AG09319 (cell line): ENCODE measurements around the gene TXNDC16.

Experiments used
- DNase-seq: peaks from one replicate; pipeline ENCODE4 v3.0.0-alpha.2; 2010; ENCODE audit warnings: low read depth; ENCODE audit errors: extremely low read depth
- CTCF ChIP-seq: IDR thresholded peaks from 2 replicates; pipeline ENCODE4 v1.5.1; 2011; ENCODE audit warnings: low read depth, mild to moderate bottlenecking, inconsistent platforms, low read length, moderate library complexity

TXNDC16 gene

GRCh38 chr14:52391881-52392615 lies 160.3 kb downstream of the TXNDC16 start:
- no peak for TF ChIP-seq CTCF
- peak; percentile 58 for DNase-seq
